BLaER1 (cell line): ENCODE results near the gene CORO2B.

Experiments used
- H3K27ac ChIP-seq: shearing (Covaris generic); formaldehyde crosslinking; 2 replicates; pipeline ENCODE4 v1.8.1; 2022
- H3K27me3 ChIP-seq: shearing (Covaris generic); formaldehyde crosslinking; 2 replicates; pipeline ENCODE4 v1.8.1; 2022
- H3K36me3 ChIP-seq: shearing (Covaris generic); formaldehyde crosslinking; 2 replicates; pipeline ENCODE4 v1.8.1; 2022
- H3K4me1 ChIP-seq: shearing (Covaris generic); formaldehyde crosslinking; 2 replicates; pipeline ENCODE4 v1.8.1; 2022
- H3K4me2 ChIP-seq: shearing (Covaris generic); formaldehyde crosslinking; 2 replicates; pipeline ENCODE4 v1.8.1; 2022
- H3K4me3 ChIP-seq: shearing (Covaris generic); formaldehyde crosslinking; 2 replicates; pipeline ENCODE4 v1.8.1; 2022
- H3K9ac ChIP-seq: shearing (Covaris generic); formaldehyde crosslinking; 2 replicates; pipeline ENCODE4 v1.8.1; 2022
- H3K9me3 ChIP-seq: shearing (Covaris generic); formaldehyde crosslinking; 2 replicates; pipeline ENCODE4 v1.8.1; 2022
- H4K20me1 ChIP-seq: shearing (Covaris generic); formaldehyde crosslinking; 2 replicates; pipeline ENCODE4 v1.8.1; 2022
- Cebpa-rat ChIP-seq: shearing (Covaris generic); IDR thresholded peaks from 2 replicates; pipeline ENCODE4 v1.8.1; 2022

CORO2B gene

DNA sequence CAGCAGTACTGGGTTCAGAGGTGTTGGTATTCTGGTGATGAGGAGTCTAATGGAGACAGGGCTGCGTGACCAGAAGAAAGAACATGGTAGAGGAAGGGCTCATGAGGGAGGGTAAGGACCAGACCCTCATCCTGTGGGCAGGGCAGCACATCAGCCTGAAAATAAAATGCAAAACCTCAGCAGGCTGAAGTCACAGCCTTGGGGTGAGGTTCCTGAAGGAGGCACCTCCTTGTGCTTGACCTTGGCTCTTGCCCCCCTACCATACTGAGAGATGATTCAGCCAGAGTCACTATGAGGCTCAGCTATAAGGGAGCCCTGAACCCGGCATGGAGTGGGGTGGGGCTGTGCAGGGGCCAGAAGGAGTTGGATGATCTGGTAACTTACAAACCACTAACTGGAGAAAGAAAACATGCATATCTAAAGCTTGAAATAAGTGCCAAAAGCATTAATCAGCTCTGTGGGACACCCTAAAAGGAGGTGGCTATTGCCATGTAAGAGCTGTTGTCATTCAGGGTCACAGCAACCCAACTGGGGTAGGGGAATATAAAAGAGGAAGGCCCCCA, 60.2 kb downstream of the CORO2B start:
- Histone ChIP-seq H3K9me3 (no peaks in the 10 kb centered on the region), H3K36me3 (no peaks in the 10 kb centered on the region), H3K4me1 (peaks cover 94% of the 10 kb centered on the region), H4K20me1 (no peaks in the 10 kb centered on the region), H3K9ac (no peak overlapping the region), H3K4me2 (peak overlapping the region; percentile 93), H3K27me3 (no peaks in the 10 kb centered on the region), H3K27ac (peak overlapping the region; percentile 56; the same call in 1 of the 2 replicates), H3K4me3 (no peak overlapping the region)
- no peak for TF ChIP-seq Cebpa-rat

DNA sequence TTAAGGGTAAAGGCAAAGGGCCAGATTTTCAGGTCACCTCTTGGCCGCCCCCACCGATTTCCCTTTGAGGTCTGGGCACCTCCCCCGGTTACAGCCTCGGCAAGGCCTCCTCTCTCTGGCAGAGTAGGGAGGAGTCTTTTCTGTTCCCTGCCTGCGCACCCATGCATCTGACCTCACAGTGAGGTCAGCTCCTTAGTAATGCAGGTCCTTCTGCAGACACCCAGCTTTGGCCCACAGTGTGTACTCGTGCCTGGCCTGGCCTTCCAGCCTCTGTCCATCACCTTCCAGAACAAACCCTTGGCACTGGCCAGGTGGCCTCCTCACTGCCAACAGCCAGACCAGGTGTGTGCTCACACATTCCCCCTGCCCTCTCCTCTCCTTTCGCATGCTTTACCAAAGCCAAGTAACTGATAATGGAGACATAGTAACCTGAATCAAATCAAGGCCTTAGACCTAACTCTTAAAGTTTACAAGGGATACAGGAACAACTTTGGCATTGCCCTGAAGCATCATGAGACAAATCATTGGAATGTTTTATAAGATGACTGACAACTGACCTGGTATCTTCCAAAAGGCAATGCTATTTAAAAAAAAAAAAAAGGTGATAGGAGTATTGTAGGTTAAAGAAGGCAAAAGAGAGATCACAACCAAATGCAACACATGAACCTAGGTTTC, 61.3 kb downstream of the CORO2B start:
- Histone ChIP-seq H3K4me1 (peaks cover 88% of the 10 kb centered on the region), H3K9ac (no peak overlapping the region), H4K20me1 (0 out of 2 replicates have a peak, but pooled peaks cover 1% of the 10 kb centered on the region), H3K27me3 (no peaks in the 10 kb centered on the region), H3K4me3 (no peak overlapping the region), H3K36me3 (peaks cover 3% of the 10 kb centered on the region; the same call in 1 of the 2 replicates), H3K9me3 (no peaks in the 10 kb centered on the region), H3K27ac (no peak overlapping the region; the same call in 1 of the 2 replicates), H3K4me2 (peak overlapping the region; percentile 93)
- no peak for TF ChIP-seq Cebpa-rat

DNA sequence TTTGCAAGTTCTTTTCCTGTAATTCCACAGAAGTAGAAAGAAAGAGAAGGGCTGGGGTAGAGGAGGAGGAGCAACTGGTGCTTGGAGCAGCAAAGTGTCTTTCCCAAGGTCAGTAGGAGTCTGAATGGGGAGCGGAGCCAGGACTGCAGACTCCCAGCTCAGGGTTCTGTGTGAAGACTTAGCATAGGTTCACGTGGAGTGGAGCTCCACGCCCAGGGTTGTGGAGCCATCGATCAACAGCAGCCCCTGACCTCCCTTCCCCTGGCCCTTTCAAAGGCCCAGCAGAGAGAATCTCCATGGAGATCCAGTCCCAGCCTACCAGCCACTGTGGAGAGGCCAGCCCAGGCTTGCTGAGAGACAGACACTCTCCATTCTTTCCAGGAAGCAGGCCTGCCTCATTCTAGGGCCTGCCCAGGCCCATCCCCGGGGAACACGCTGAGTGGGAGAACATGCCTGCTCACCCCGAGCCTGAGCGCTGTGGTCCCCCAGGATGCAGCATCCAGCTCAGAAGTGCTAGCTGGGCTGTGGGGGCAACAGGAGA, 62.1 kb downstream of the CORO2B start:
- H3K27me3 ChIP-seq = no peaks in the 10 kb centered on the region
- H3K9me3 ChIP-seq = no peaks in the 10 kb centered on the region
- H3K9ac ChIP-seq = peak overlapping the region; percentile 51; the same call in 1 of the 2 replicates
- peak overlapping the region; percentile 93 for H3K4me2 ChIP-seq
- no peak for TF ChIP-seq Cebpa-rat
- H3K4me3 ChIP-seq = no peak overlapping the region
- peaks cover 8% of the 10 kb centered on the region; the same call in 1 of the 2 replicates for H3K36me3 ChIP-seq
- H3K4me1 ChIP-seq = peaks cover 88% of the 10 kb centered on the region
- peak overlapping the region; percentile 68; the same call in 1 of the 2 replicates for H3K27ac ChIP-seq
- 0 out of 2 replicates have a peak, but pooled peaks cover 6% of the 10 kb centered on the region for H4K20me1 ChIP-seq

DNA sequence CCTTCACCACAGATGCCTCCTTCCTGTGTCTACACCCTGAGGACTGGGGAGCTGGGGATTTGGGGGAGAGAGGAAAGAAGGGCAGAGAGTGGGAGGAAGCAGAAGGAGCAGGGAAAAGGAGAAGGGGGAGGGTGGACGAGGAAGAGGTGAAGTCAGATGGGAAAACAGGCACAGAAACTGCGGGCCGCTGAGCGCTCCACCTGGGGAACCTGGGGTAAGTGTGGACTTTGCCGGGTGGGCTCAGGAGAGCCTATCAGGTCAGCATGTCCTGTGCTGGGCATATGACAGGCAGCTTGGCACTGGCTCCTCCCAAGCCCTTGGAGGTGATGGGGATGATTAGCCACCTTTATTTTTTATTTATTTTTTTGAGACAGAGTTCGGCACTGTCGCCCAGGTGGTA, 62.6 kb downstream of the CORO2B start:
- Histone ChIP-seq H3K36me3 (peaks cover 8% of the 10 kb centered on the region; the same call in 1 of the 2 replicates), H3K27me3 (no peaks in the 10 kb centered on the region), H3K9ac (0 out of 2 replicates have a peak overlapping the region, but pooled peaks have one; percentile 51), H3K9me3 (no peaks in the 10 kb centered on the region), H3K4me1 (peaks cover 88% of the 10 kb centered on the region), H3K27ac (peak overlapping the region; percentile 68; the same call in 1 of the 2 replicates), H3K4me2 (peak overlapping the region; percentile 93), H3K4me3 (no peak overlapping the region), H4K20me1 (0 out of 2 replicates have a peak, but pooled peaks cover 6% of the 10 kb centered on the region)
- no peak for TF ChIP-seq Cebpa-rat

DNA sequence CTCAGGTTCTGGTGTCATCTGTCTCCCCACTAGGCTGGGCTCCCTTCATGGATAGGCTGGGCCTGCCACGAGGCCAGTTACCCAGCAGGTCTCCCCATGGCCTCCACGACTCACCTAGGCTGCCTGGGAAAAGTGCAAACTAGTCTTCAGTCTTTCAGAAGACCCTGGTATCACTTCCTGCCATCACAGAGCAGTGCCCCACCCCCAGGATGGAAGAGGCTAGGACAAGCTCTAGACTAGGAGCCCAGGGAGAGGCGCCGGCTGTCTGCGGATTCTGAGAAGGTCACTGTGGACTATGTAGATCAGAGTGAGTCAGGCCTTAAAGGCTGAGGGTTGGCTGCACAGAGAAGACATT, 63.7 kb downstream of the CORO2B start:
- Histone ChIP-seq H3K36me3 (peaks cover 8% of the 10 kb centered on the region; the same call in 1 of the 2 replicates), H4K20me1 (0 out of 2 replicates have a peak, but pooled peaks cover 6% of the 10 kb centered on the region), H3K4me1 (peaks cover 79% of the 10 kb centered on the region), H3K4me2 (peak overlapping the region; percentile 10; the same call in 1 of the 2 replicates), H3K9ac (no peak overlapping the region), H3K9me3 (no peaks in the 10 kb centered on the region), H3K27ac (no peak overlapping the region), H3K4me3 (no peak overlapping the region), H3K27me3 (no peaks in the 10 kb centered on the region)
- TF ChIP-seq Cebpa-rat = no peak

DNA sequence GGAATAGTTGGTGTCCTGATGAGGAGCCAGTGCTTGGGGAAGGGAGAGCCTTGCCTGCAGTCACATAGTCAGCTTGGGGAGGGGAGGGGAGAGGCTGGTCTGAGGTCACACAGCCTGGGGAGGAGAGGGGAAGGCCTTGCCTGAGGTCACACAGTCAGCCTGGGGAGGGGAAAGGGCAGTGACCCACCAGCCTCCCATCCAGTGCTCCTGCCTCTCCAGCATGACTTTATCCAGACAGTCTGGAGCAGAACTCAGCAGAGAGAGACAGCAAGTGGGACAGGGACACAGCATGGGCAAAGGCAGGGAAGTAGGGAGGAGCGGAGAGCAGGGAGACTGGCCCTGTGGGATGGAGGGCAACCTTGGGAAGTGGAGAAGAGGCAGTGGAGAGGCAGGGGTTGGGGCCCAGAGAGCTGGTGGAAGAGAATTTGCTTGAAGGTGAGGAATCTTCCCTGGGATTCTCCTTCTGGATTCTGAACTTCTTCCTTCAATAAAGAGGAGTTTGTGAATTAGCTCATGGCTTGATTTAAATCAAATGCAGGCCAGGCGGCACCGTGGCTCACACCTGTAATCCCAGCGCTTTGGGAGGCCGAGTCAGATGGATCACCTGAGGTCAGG, 64.5 kb downstream of the CORO2B start:
- 0 out of 2 replicates have a peak, but pooled peaks cover 6% of the 10 kb centered on the region for H4K20me1 ChIP-seq
- H3K36me3 ChIP-seq = peaks cover 8% of the 10 kb centered on the region; the same call in 1 of the 2 replicates
- peaks cover 71% of the 10 kb centered on the region for H3K4me1 ChIP-seq
- no peaks in the 10 kb centered on the region for H3K9me3 ChIP-seq
- no peaks in the 10 kb centered on the region for H3K27me3 ChIP-seq
- H3K27ac ChIP-seq = no peak overlapping the region
- no peak for TF ChIP-seq Cebpa-rat
- H3K4me3 ChIP-seq = no peak overlapping the region
- H3K9ac ChIP-seq = no peak overlapping the region
- H3K4me2 ChIP-seq = no peak overlapping the region

DNA sequence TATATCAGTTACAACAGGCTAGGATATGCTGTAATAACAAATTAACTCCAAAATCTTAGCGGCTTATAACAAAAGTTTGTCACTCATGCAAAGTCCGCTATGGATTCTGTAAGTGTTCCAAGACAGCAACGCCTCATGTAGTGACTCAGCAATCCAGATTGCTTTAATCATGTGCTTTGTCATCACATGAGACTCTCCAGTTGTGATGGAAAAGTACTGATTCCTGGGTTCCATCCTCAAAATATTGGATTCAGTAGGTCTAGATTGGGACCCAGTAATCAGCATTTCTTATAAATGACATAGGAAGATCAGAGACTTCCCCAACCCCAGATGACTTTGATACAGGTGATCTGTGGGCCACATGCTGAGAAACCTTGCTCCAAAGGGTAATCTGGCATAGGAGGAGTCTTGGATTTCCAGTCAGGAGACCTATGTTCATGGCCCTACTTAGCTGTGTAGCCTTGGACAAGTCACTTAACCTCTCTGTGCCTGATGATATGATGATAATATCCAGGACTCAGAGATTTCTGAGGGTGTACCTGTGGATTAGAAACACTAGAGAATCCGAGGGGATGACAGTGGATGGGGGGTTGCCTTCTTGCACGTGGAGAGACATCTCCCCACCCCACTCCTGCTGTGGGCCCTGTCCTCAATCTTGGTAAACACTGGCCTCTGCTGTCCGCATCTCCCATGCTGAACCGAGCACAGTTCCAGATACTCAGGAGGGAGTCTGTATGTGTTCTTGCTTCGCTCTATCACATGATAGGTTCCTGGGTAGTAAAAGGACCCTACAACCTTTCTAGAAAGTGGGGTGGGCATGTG, 65.5 kb downstream of the CORO2B start:
- H3K9me3 ChIP-seq = no peaks in the 10 kb centered on the region
- H3K27ac ChIP-seq = no peak overlapping the region
- H3K4me2 ChIP-seq = no peak overlapping the region

DNA sequence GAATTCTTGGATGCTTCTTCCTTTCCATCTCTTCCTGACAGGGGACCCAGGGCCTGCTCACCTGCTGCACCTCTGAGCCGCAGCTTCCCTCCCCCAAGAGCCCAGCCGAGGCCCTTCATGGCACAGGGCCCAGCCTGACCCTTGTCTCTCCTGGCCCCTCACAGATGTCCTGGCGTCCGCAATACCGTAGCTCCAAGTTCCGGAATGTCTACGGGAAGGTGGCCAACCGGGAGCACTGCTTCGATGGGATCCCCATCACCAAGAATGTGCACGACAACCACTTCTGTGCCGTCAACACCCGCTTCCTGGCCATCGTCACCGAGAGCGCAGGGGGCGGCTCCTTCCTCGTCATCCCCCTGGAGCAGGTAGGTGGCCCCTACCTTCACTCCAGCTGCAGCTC, 66.2 kb downstream of the CORO2B start:
- Histone ChIP-seq H3K9me3 (no peaks in the 10 kb centered on the region), H3K36me3 (peaks cover 8% of the 10 kb centered on the region; the same call in 1 of the 2 replicates), H3K4me2 (0 out of 2 replicates have a peak overlapping the region, but pooled peaks have one; percentile 57), H3K4me3 (no peak overlapping the region), H3K27me3 (no peaks in the 10 kb centered on the region), H3K9ac (no peak overlapping the region), H3K4me1 (peaks cover 54% of the 10 kb centered on the region), H3K27ac (no peak overlapping the region), H4K20me1 (0 out of 2 replicates have a peak, but pooled peaks cover 6% of the 10 kb centered on the region)
- no peak for TF ChIP-seq Cebpa-rat

More for the DNA sequence above, 65.5 kb downstream of the CORO2B start:
- TF ChIP-seq Cebpa-rat = no peak
- Histone ChIP-seq H4K20me1 (0 out of 2 replicates have a peak, but pooled peaks cover 6% of the 10 kb centered on the region), H3K36me3 (peaks cover 8% of the 10 kb centered on the region; the same call in 1 of the 2 replicates), H3K27me3 (no peaks in the 10 kb centered on the region), H3K4me1 (peaks cover 61% of the 10 kb centered on the region), H3K4me3 (no peak overlapping the region), H3K9ac (no peak overlapping the region)

DNA sequence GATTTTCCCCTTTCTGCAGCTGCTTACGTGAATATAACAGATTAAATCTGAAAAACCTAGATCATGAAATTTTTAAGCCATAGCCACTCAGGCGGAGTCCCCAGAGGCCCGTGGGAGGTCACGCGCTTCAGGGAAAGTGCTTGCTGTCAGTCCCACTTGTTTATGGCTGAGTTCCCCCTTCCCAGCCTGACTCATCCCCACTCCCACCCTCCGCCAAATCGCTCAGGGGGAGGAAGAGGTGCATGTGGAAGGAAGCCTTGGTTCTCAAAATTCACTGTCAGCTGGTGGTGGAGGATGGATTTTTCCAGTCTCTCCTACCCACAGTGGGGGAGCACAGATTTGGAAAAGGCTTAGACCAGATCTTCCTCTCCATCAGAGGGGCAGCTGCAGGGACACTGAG, 67.4 kb downstream of the CORO2B start:
- no peak overlapping the region for H3K27ac ChIP-seq
- no peaks in the 10 kb centered on the region for H3K27me3 ChIP-seq
- peaks cover 8% of the 10 kb centered on the region; the same call in 1 of the 2 replicates for H3K36me3 ChIP-seq
- no peak for TF ChIP-seq Cebpa-rat
- no peak overlapping the region for H3K9ac ChIP-seq
- H3K4me1 ChIP-seq = peaks cover 43% of the 10 kb centered on the region
- H4K20me1 ChIP-seq = 0 out of 2 replicates have a peak, but pooled peaks cover 6% of the 10 kb centered on the region
- H3K9me3 ChIP-seq = no peaks in the 10 kb centered on the region
- H3K4me3 ChIP-seq = no peak overlapping the region
- peak overlapping the region; percentile 57 for H3K4me2 ChIP-seq
